Measurements from ENCODE around the gene CA10. TPM values are rescaled to one million over a fixed set of nuclear protein-coding genes. Genes with fewer than 3 reads are reported as not detected.

Gene CA10
- total RNA-seq, 1 experiment from 2014 or later, result not detected

- intact Hi-C loops (cut with micrococcal nuclease; ENCODE audit: unreplicated experiment), result no loop called here
- no peak overlapping the region for H3K4me3 Mint-ChIP-seq (ENCODE audit: low read depth, unreplicated experiment)
- no peaks in the 10 kb centered on the region for H3K36me3 Mint-ChIP-seq (ENCODE audit: insufficient read depth, unreplicated experiment)
- BruUV-seq (replicated peaks), result no TSS peak
- no peaks in the 10 kb centered on the region for H3K4me1 Mint-ChIP-seq (ENCODE audit: low read depth, unreplicated experiment)
- H3K9me3 Mint-ChIP-seq (ENCODE audit: low read depth, unreplicated experiment), result peaks cover 5% of the 10 kb centered on the region
- DNase-seq, result no peak
- TF ChIP-seq CTCF (IDR thresholded peaks at IDR 0.05; ENCODE audit: unreplicated experiment), result no peak
- CTCF ChIA-PET, result no interaction called here
- H3K27me3 Mint-ChIP-seq (ENCODE audit: unreplicated experiment), result peaks cover 79% of the 10 kb centered on the region
- no peak overlapping the region for H3K27ac Mint-ChIP-seq (ENCODE audit: unreplicated experiment)
Observed at GRCh38 chr17:51739245-51739886, 419.1 kb downstream of the CA10 start.

GRCh38 chr17:51736356-51736755 lies 422.2 kb downstream of the CA10 start:
- no peak for TF ChIP-seq CTCF (IDR thresholded peaks at IDR 0.05; ENCODE audit: unreplicated experiment)
- intact Hi-C loops (cut with micrococcal nuclease; ENCODE audit: unreplicated experiment), result no loop called here
- CTCF ChIA-PET, result interaction anchor here (1.8 kb wide), 1 partner anchor 12 kb away, joined by 4 read pairs; no protein-coding TSS in a partner anchor
- no TSS peak for BruUV-seq (replicated peaks)
- Mint-ChIP-seq H3K36me3 (ENCODE audit: insufficient read depth, unreplicated experiment) (no peaks in the 10 kb centered on the region), H3K4me1 (ENCODE audit: low read depth, unreplicated experiment) (no peaks in the 10 kb centered on the region), H3K27me3 (ENCODE audit: unreplicated experiment) (peaks cover 100% of the 10 kb centered on the region), H3K4me3 (ENCODE audit: low read depth, unreplicated experiment) (no peak overlapping the region), H3K9me3 (ENCODE audit: low read depth, unreplicated experiment) (peaks cover 5% of the 10 kb centered on the region), H3K27ac (ENCODE audit: unreplicated experiment) (no peak overlapping the region)
- no peak for DNase-seq

- intact Hi-C loops (cut with micrococcal nuclease; ENCODE audit: unreplicated experiment), result no loop called here
- Mint-ChIP-seq H3K4me3 (ENCODE audit: low read depth, unreplicated experiment) (no peak overlapping the region), H3K27ac (ENCODE audit: unreplicated experiment) (no peak overlapping the region), H3K27me3 (ENCODE audit: unreplicated experiment) (peaks cover 87% of the 10 kb centered on the region), H3K36me3 (ENCODE audit: insufficient read depth, unreplicated experiment) (no peaks in the 10 kb centered on the region), H3K9me3 (ENCODE audit: low read depth, unreplicated experiment) (peaks cover 3% of the 10 kb centered on the region), H3K4me1 (ENCODE audit: low read depth, unreplicated experiment) (no peaks in the 10 kb centered on the region)
- BruUV-seq (replicated peaks), result no TSS peak
- CTCF ChIA-PET, result no interaction called here
- no peak for DNase-seq
- TF ChIP-seq CTCF (IDR thresholded peaks at IDR 0.05; ENCODE audit: unreplicated experiment), result no peak
Observed at GRCh38 chr17:51734976-51735375, 423.5 kb downstream of the CA10 start.

GRCh38 chr17:51734462-51734861 lies 424.1 kb downstream of the CA10 start:
- intact Hi-C loops (cut with micrococcal nuclease; ENCODE audit: unreplicated experiment), result no loop called here
- no TSS peak for BruUV-seq (replicated peaks)
- no peaks in the 10 kb centered on the region for H3K36me3 Mint-ChIP-seq (ENCODE audit: insufficient read depth, unreplicated experiment)
- H3K27me3 Mint-ChIP-seq (ENCODE audit: unreplicated experiment), result peaks cover 84% of the 10 kb centered on the region
- H3K4me1 Mint-ChIP-seq (ENCODE audit: low read depth, unreplicated experiment), result no peaks in the 10 kb centered on the region
- CTCF ChIA-PET, result interaction anchor here (0.8 kb wide), 1 partner anchor 16 kb away, joined by 6 read pairs; no protein-coding TSS in a partner anchor
- H3K9me3 Mint-ChIP-seq (ENCODE audit: low read depth, unreplicated experiment), result peaks cover 3% of the 10 kb centered on the region
- H3K27ac Mint-ChIP-seq (ENCODE audit: unreplicated experiment), result no peak overlapping the region
- no peak for DNase-seq
- H3K4me3 Mint-ChIP-seq (ENCODE audit: low read depth, unreplicated experiment), result no peak overlapping the region
- no peak for TF ChIP-seq CTCF (IDR thresholded peaks at IDR 0.05; ENCODE audit: unreplicated experiment)

Measured in Calu3 (cell line).